ENCODE results near the gene TOR3A.

GRCh38 chr1:179092896-179093461, 11.1 kb downstream of the TOR3A start:
- TF ChIP-seq EZH2 (IDR thresholded peaks at IDR 0.05; ENCODE audit: insufficient read depth, low read length) (no peak), CTCF (IDR thresholded peaks at IDR 0.05; ENCODE audit: insufficient read depth, low read depth, low read length) (no peak)
